NB4 (cell line): Measurements from ENCODE around the gene PCDHB8.
"Not testable (repeated sequence)": the region's sequence is repeated elsewhere in the genome, so short reads cannot be mapped to it uniquely, and the experiment has no call there.

ENCODE experiments used
- DNase-seq: peaks from one replicate; pipeline ENCODE4 v3.0.0; 2010; ENCODE audit warnings: low read depth
- H3K4me3 ChIP-seq: one replicate; pipeline ENCODE4 v1.5.1; 2011; ENCODE audit warnings: mild to moderate bottlenecking, low read depth, low read length, moderate library complexity
- CTCF ChIP-seq: IDR thresholded peaks from one replicate; pipeline ENCODE4 v1.5.1; 2012; ENCODE audit warnings: low read depth, low read length
- MAX ChIP-seq: IDR thresholded peaks from 2 replicates; pipeline ENCODE4 v1.6.1; 2011; ENCODE audit warnings: low read depth, low read length
- MYC ChIP-seq: IDR thresholded peaks from 2 replicates; pipeline ENCODE4 v1.6.1; 2011; ENCODE audit warnings: low read depth, low read length
- POLR2A ChIP-seq: IDR thresholded peaks from 2 replicates; pipeline ENCODE4 v1.6.1; 2011; ENCODE audit warnings: mild to moderate bottlenecking; ENCODE audit not compliant: insufficient read length; ENCODE audit errors: extremely low read depth

The PCDHB8 gene

DNA sequence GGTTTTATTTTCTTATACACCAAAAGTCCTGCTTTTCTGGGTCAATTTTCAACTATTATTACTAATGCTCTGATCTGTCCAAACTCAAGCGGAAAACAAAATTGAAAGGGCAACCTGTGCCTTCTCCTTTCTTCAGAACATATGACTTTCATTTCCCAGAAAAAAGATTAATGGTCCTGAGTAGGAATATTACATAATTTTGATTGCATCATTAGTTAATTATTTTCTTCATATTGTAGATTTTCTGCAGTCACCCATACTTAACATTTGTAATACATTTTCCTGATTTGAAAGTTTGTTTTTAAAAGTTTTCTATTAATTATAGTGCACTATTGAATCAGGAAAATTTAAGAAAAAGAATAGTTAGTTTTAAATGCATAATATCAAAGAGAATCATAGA lies 1.7 kb upstream of the PCDHB8 start:
- TF ChIP-seq MAX (no peak), POLR2A (no peak)
- DNase-seq = no peak
- no peak overlapping the region for H3K4me3 ChIP-seq

GRCh38 chr5:141179371-141179770 lies 1.8 kb downstream of the PCDHB8 start:
- DNase-seq, H3K4me3 ChIP-seq: not testable (repeated sequence)

- H3K4me3 ChIP-seq, DNase-seq: not testable (repeated sequence)
These were observed 2.3 kb downstream of the PCDHB8 start for GRCh38 chr5:141179876-141180275.

DNA sequence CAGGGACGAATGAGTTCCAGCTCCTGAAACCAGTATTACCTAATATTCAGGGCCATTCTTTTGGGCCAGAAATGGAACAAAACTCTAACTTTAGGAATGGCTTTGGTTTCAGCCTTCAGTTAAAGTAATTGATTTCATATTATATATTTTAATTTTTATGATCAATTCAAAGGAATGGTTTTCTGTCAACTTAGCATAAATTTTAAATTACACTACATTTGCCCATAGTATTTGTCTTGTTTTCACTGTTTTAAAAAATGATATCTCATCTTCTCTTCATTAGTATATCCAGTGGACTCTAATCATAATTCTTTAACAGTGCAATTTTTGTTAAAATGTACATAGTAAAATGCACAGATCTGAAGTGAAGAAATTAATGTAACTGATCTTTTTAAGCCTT lies 2.7 kb downstream of the PCDHB8 start:
- no peak overlapping the region for H3K4me3 ChIP-seq
- no peak for TF ChIP-seq MYC
- TF ChIP-seq MAX = no peak
- TF ChIP-seq CTCF = no peak
- TF ChIP-seq POLR2A = no peak
- DNase-seq = no peak

DNA sequence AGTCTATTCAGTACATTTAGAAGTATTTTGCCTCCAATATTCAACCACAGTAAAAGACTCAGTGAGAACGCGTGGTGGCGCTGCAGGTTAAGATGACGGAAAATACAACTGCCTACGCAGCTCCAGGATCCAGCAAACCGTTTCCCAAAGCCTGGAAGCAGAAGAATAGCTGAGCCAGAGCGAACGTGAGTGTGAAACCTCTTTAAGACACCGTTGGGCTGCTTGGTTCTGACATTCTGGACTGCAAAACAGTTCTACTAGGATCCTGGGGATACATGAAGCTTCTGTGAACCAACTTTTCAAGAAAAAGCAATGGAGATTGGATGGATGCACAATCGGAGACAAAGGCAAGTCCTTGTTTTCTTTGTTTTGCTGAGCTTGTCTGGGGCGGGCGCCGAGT lies 4.7 kb downstream of the PCDHB8 start, which contains the start of gene PCDHB16:
TSS of gene PCDHB16 (plus strand) at position 140 of the 400 bp plus-strand sequence. CDS start at position 313, 173 bp downstream.
- TF ChIP-seq POLR2A = no peak
- no peak for TF ChIP-seq MAX
- no peak for TF ChIP-seq MYC
- TF ChIP-seq CTCF = no peak
- H3K4me3 ChIP-seq = no peak within 1 kb of the TSS
- no peak for DNase-seq

GRCh38 chr5:141184117-141184855 lies 6.7 kb downstream of the PCDHB8 start:
- not testable (repeated sequence) for H3K4me3 ChIP-seq, DNase-seq

GRCh38 chr5:141186897-141187512 lies 9.4 kb downstream of the PCDHB8 start, which contains the start of gene PCDHB9:
TSS of gene PCDHB9 (plus strand) at chr5:141187161. CDS start at chr5:141187319, 158 bp downstream.
- no peak for TF ChIP-seq POLR2A
- peak; percentile 86 for TF ChIP-seq CTCF
- H3K4me3 ChIP-seq = peak within 1 kb of the TSS; percentile 41
- DNase-seq = peak; percentile 75

- not testable (repeated sequence) for H3K4me3 ChIP-seq, DNase-seq
These were observed 11.1 kb downstream of the PCDHB8 start for GRCh38 chr5:141188682-141189081.

GRCh38 chr5:141189131-141189530 lies 11.5 kb downstream of the PCDHB8 start:
- not testable (repeated sequence) for DNase-seq, H3K4me3 ChIP-seq
